Activated T-cell treated with anti-CD3 and anti-CD28 coated beads for 1 hour (primary cell): ENCODE results near the gene RAB27B.

Experiments used
- DNase-seq: peaks from one replicate; pipeline ENCODE4 v3.0.0-alpha.2; 2020; ENCODE audit warnings: low read depth

The RAB27B gene

GRCh38 chr18:54910161-54910919, 82.1 kb downstream of the RAB27B start:
- no peak for DNase-seq

DNA sequence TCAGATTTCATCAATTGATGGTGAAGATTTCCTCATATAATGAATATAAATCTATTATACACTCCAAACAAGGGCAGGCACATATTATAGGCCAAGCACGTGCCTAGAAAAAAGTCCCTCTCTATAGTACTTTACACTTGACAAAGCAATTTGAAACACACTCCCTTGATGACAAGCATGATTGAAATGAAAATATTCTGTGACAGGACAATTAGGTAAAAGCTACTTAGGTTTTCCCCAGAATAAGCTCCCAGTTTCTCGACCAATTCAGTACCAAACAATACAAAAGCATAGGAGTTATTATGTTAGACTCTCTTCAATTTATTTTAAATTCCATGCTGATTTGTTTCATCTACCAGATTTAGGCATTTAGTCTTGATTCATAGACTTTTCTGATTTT, 83.3 kb downstream of the RAB27B start:
- DNase-seq: no peak

DNA sequence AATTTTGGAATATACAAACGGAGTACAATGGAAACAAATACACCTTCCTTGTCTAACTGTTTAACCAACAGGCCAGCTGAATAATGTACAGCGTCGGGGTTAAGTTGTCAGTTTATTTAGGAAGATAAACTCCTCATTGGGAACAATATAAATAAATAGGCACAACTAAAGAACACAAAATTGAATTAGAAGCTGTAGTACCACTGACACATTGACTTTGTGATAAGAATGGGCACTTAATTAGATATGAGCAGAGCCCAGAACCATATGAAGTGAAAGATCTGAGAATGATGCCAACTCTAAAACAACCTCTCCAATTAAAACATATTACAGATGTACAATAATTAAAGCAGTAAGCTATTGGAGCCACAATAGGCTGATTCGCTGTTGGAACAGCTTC, 86.5 kb downstream of the RAB27B start:
- no peak for DNase-seq

DNA sequence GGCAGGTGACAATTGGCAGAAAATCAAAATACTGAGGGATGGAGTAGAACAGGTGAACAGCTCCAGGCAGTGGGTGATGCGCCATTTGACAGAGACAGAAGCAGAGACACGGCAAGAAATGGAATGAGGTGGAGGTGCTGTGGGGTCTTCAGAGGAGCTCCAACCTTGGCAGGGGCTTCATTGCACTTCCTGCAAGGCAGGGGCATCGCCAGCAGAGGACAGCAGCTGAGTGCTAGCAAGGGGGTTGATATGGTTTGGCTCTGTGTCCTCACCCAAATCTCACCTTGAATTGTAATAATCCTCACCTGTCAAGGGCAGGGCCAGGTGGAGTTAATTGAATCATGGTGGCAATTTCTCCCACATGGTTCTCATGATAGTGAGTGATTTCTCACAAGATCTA, 88.2 kb downstream of the RAB27B start:
- no peak for DNase-seq

GRCh38 chr18:54918060-54918459, 89.8 kb downstream of the RAB27B start:
- DNase-seq: no peak

DNA sequence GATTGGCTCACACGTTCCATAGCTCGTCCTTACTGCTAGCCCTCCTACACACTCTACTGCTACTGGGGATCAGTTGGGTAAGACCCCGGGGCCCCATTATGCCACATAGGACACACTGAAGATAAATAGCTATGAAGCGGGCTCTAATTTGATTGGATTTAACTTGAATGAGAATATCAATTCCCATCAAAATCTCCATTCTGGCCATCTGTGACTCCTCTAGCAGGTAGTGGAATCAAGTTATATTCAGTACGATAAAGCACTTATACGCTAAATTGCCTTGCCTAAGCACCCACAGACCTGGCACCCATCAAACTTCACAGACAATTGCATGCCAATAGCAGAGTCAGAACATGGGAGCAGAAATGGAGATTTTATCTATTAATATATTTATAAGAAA, 91.1 kb downstream of the RAB27B start:
- no peak for DNase-seq

DNA sequence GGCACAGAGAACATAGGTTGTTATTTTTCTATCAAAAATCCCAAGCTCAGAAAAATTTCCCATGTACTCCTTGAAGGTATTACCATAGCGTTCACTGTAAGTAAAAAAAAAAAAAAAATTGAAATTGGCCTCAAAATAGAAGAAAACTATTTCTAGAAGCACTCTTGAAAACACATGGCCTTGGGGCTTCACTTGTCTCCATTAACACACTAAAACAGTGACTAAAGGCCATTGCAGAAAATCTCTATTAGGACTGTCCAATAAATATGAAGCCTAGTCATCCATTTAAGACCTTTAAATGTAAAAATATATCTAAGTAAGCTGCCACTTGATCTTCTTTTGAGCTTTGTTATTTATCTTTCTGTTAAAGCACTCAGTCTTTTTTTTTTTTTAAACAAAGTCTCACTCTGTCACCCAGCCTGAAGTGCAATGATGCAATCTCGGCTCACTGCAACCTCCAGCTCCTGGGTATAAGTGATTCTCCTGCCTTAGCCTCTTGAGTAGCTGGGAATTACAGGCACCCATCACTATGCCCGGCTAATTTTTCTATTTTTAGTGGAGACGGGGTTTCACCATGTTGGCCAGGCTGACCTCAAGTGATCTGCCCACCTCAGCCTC, 95.2 kb downstream of the RAB27B start:
- no peak for DNase-seq

DNA sequence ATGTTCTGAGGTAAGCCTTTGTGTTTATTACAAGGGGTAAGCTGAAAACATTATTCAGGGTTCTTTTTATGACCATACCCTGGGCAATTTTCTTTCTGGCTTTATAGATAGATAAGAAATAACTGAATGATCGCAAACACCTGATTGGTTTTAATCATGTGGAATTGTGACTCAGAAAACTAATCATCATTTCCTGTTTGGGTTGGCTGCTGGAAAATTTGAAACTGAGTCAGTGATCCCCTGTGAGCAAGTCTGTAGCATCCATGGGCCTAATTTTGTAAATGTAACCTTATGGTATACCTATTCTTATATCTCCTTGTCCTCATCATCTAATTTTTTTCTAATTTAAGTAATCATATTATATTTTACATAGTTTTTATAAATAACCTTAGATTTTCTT, 96.7 kb downstream of the RAB27B start:
- DNase-seq: no peak

DNA sequence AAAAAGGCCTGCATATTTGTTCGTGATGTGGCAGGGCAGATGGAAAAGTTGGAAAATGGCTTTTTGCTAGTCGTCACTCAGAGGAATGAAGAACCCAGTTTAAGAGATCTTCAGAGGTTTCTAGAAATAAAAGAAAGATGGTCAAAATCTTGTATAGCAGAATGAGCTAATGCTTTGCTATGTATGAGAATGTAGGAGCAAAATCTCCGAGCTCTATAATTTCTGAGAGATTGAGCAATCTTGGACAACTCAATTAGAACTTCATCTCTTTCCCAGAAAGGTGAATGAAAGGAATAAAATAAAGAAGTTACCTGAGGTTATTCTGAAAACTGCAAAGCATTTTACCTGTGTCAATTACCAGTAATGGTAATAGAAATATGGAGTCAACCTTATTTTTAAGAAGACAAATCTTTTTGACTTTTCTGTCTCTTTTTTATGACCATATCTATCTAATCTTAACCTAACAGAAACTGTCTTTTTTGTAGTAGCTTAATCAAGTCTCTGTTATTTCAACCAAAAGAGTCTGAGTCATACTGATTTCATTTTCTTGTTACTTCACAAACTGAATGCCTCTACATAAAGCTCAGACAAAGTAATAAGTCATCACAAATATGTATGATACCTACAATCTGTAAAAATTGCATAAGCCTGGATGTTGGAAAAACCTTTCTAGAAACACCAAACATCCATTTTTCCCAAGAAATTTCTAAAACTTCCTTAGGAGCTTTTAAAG, 98.5 kb downstream of the RAB27B start:
- DNase-seq: no peak

DNA sequence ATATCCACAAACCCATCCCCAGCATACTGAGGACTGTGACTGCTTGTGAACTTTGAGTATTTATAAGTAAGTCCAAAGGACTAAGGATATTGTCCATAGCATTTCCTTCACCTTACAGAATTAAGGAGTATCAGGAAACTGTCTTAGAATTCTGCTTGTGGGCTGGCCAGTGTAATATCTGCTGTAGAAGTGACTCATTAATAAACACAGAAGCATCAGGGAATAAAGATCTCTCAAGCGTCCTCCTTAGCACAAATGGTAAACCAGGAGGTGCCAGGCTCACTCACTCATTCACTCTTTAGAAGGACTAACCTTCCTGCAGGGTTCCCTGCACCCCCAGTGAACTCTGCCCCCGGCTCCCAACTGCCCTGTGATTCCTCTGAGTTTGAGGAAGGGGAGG, 100.0 kb downstream of the RAB27B start:
- DNase-seq: no peak

DNA sequence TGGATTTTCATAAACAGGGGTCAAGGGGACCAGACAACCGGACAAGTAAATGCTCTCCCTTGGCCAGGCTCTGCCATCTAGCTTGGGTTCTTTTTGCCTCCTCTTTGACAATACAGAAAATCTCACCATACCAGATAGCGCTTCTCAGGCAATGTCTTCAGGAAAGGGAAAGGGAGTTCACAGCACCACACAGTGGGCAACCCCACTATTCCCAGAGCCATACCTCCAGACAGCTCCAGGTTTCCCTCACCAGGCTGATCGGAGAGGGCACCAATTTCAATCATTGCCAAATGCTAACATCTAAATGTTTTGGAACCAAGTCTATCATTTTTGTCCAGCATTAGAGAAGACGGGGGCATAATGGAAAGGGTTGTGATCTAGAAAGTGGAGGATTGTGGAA, 102.9 kb downstream of the RAB27B start:
- DNase-seq: no peak

DNA sequence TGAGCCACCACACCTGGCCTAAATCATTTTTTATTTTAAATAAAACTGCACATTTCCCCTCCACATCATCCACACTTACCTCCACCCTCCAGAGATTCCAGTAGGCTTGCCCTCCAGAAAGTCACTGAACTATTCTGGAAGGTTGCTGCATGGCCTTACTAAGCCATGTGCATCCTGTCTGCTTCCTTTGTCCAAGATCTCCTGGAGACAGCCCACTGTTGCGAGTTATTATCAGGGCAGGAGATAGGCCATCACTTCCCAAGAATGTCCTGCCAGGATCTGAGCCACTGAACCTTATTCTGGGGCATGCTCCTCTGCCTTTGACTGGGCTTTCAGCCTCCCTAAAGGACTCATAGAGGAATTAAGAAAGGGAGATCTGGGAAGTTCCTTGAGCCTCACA, 104.2 kb downstream of the RAB27B start:
- DNase-seq: no peak

GRCh38 chr18:54938506-54938905, 110.2 kb downstream of the RAB27B start:
- no peak for DNase-seq

- no peak for DNase-seq
These were observed 111.2 kb downstream of the RAB27B start for GRCh38 chr18:54939361-54939917.

GRCh38 chr18:54942144-54942543, 113.9 kb downstream of the RAB27B start:
- no peak for DNase-seq

DNA sequence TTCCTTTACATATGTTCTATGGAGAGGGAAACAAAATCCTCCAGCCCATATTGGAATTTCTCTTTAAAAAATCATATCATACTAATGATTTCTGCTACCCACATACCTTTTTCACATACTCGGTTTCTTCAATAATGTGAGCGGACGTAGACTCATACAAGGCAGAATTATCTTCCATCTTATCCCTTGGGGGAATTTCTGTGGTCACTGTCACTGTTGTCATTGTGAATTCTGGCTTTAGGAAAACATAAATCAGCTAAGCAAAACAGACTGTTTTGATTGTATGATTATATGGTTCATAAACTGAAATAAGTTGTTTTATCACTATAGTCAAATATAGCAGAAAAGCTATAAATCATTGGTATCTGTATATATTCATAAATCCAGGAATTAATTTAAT, 114.3 kb downstream of the RAB27B start:
- DNase-seq: no peak
